ENCODE results near the gene MYT1. TPM values are rescaled to one million over a fixed set of nuclear protein-coding genes. Genes with fewer than 3 reads are reported as not detected.

Gene MYT1
- total RNA-seq, 1 donor from 2014 or later: not detected

GRCh38 chr20:64230461-64231145 lies 66.4 kb downstream of the MYT1 start:
- Histone ChIP-seq H3K36me3 (no peaks in the 10 kb centered on the region), H3K4me3 (no peak overlapping the region), H3K27ac (no peak overlapping the region), H3K9me3 (no peaks in the 10 kb centered on the region), H3K4me1 (no peaks in the 10 kb centered on the region), H3K27me3 (no peaks in the 10 kb centered on the region)
- no peak for DNase-seq (ENCODE audit: extremely low spot score in 2 of 2)
- TF ChIP-seq CTCF (IDR thresholded peaks at IDR 0.05): no peak
- TF ChIP-seq POLR2AphosphoS5 (IDR thresholded peaks at IDR 0.05; ENCODE audit: insufficient read depth in 1 of 2, low read depth in 1 of 2): no peak
- no peak for TF ChIP-seq POLR2A (IDR thresholded peaks at IDR 0.05)
- intact Hi-C loops (cut with DNase I): no loop called here

GRCh38 chr20:64231621-64232550 lies 67.6 kb downstream of the MYT1 start:
- Histone ChIP-seq H3K4me1 (no peaks in the 10 kb centered on the region), H3K4me3 (no peak overlapping the region), H3K27ac (no peak overlapping the region), H3K27me3 (no peaks in the 10 kb centered on the region), H3K9me3 (no peaks in the 10 kb centered on the region), H3K36me3 (no peaks in the 10 kb centered on the region)
- DNase-seq (ENCODE audit: extremely low spot score in 2 of 2): no peak
- no peak for TF ChIP-seq POLR2AphosphoS5 (IDR thresholded peaks at IDR 0.05; ENCODE audit: insufficient read depth in 1 of 2, low read depth in 1 of 2)
- TF ChIP-seq POLR2A (IDR thresholded peaks at IDR 0.05): no peak
- TF ChIP-seq CTCF (IDR thresholded peaks at IDR 0.05): no peak
- intact Hi-C loops (cut with DNase I): no loop called here

- DNase-seq (ENCODE audit: extremely low spot score in 2 of 2): no peak
- TF ChIP-seq CTCF (IDR thresholded peaks at IDR 0.05) (no peak), POLR2A (IDR thresholded peaks at IDR 0.05) (no peak), POLR2AphosphoS5 (IDR thresholded peaks at IDR 0.05; ENCODE audit: insufficient read depth in 1 of 2, low read depth in 1 of 2) (no peak)
- Histone ChIP-seq H3K36me3 (no peaks in the 10 kb centered on the region), H3K4me3 (no peak overlapping the region), H3K27me3 (no peaks in the 10 kb centered on the region), H3K4me1 (no peaks in the 10 kb centered on the region), H3K9me3 (no peaks in the 10 kb centered on the region), H3K27ac (no peak overlapping the region)
- intact Hi-C loops (cut with DNase I): no loop called here
Observed at GRCh38 chr20:64232794-64233193, 68.5 kb downstream of the MYT1 start.

- Histone ChIP-seq H3K9me3 (no peaks in the 10 kb centered on the region), H3K27me3 (no peaks in the 10 kb centered on the region), H3K4me3 (no peak overlapping the region), H3K4me1 (no peaks in the 10 kb centered on the region), H3K36me3 (no peaks in the 10 kb centered on the region), H3K27ac (no peak overlapping the region)
- no peak for DNase-seq (ENCODE audit: extremely low spot score in 2 of 2)
- TF ChIP-seq POLR2A (IDR thresholded peaks at IDR 0.05): no peak
- TF ChIP-seq POLR2AphosphoS5 (IDR thresholded peaks at IDR 0.05; ENCODE audit: insufficient read depth in 1 of 2, low read depth in 1 of 2): no peak
- TF ChIP-seq CTCF (IDR thresholded peaks at IDR 0.05): no peak
- intact Hi-C loops (cut with DNase I): no loop called here
Observed at GRCh38 chr20:64233725-64234124, 69.5 kb downstream of the MYT1 start.
